GM23338 (cell line): Measurements from ENCODE around the gene PCDH1. TPM values are rescaled to one million over a fixed set of nuclear protein-coding genes. Genes with fewer than 3 reads are reported as not detected.

Experiments
- ATAC-seq: fragments of 200-7000 bp; cut with Tn5 transposase; 3 replicates; pipeline ENCODE4 v1.9.1; 2020
- DNase-seq: peaks from one replicate; pipeline ENCODE4 v3.0.0-alpha.2; 2015; ENCODE audit warnings: low spot score
- H2AFZ ChIP-seq: fragments of 200-600 bp; sonication (generic); 2 replicates; pipeline ENCODE4 v1.8.0; 2016; ENCODE audit warnings: antibody characterized with exemption, mild to moderate bottlenecking, moderate library complexity
- H3F3A ChIP-seq: fragments of 200-600 bp; sonication (generic); replicated peaks from 2 replicates; pipeline ENCODE4 v1.8.0; 2017; ENCODE audit warnings: antibody characterized with exemption, mixed run types, low read depth
- H3K27ac ChIP-seq: fragments of 200-600 bp; sonication (generic); 2 replicates; pipeline ENCODE4 v1.6.1; 2016; ENCODE audit warnings: low read depth
- H3K27me3 ChIP-seq: fragments of 200-600 bp; sonication (generic); 2 replicates; pipeline ENCODE4 v1.8.0; 2016; ENCODE audit warnings: mild to moderate bottlenecking, mixed run types, moderate library complexity; ENCODE audit not compliant: insufficient read depth
- H3K36me3 ChIP-seq: fragments of 200-600 bp; sonication (generic); 2 replicates; pipeline ENCODE4 v1.8.0; 2016; ENCODE audit warnings: mild to moderate bottlenecking; ENCODE audit not compliant: insufficient read depth
- H3K4me1 ChIP-seq: fragments of 200-600 bp; sonication (generic); 2 replicates; pipeline ENCODE4 v1.8.0; 2016; ENCODE audit warnings: mild to moderate bottlenecking, moderate library complexity; ENCODE audit not compliant: insufficient read depth
- H3K4me2 ChIP-seq: fragments of 200-600 bp; sonication (generic); 2 replicates; pipeline ENCODE4 v1.7.1; 2017; ENCODE audit warnings: mixed run types
- H3K4me3 ChIP-seq: fragments of 200-600 bp; sonication (generic); 2 replicates; pipeline ENCODE4 v1.6.1; 2016; ENCODE audit warnings: mixed run types
- H3K79me2 ChIP-seq: fragments of 200-600 bp; sonication (generic); replicated peaks from 2 replicates; pipeline ENCODE4 v1.8.0; 2017; ENCODE audit warnings: mild to moderate bottlenecking; ENCODE audit not compliant: insufficient read depth
- H3K9me2 ChIP-seq: fragments of 200-600 bp; sonication (generic); 2 replicates; pipeline ENCODE4 v1.8.0; 2017; ENCODE audit not compliant: insufficient read depth
- H4K20me1 ChIP-seq: fragments of 200-600 bp; sonication (generic); replicated peaks from 2 replicates; pipeline ENCODE4 v1.8.0; 2017; ENCODE audit warnings: mild to moderate bottlenecking; ENCODE audit not compliant: insufficient read depth
- H3K27ac Mint-ChIP-seq: 2 replicates; pipeline ENCODE4 v1.8.0; 2020; ENCODE audit warnings: inconsistent platforms, mild to moderate bottlenecking, moderate library complexity, mixed read lengths
- H3K27me3 Mint-ChIP-seq: 3 replicates; pipeline ENCODE4 v1.8.0; 2022; ENCODE audit warnings: low read depth, mild to moderate bottlenecking, moderate library complexity, mixed read lengths, inconsistent platforms; ENCODE audit not compliant: insufficient read depth, poor library complexity
- H3K36me3 Mint-ChIP-seq: 3 replicates; pipeline ENCODE4 v1.8.0; 2021; ENCODE audit warnings: low read depth, mild to moderate bottlenecking, inconsistent platforms, moderate library complexity, mixed read lengths
- H3K4me1 Mint-ChIP-seq: 3 replicates; pipeline ENCODE4 v1.8.0; 2020; ENCODE audit warnings: mild to moderate bottlenecking, inconsistent platforms, mixed read lengths
- H3K4me3 Mint-ChIP-seq: 3 replicates; pipeline ENCODE4 v1.8.0; 2021; ENCODE audit warnings: moderate library complexity, mild to moderate bottlenecking, inconsistent platforms, mixed read lengths
- H3K9me3 Mint-ChIP-seq: 3 replicates; pipeline ENCODE4 v1.8.0; 2020; ENCODE audit warnings: moderate library complexity, mild to moderate bottlenecking, inconsistent platforms, mixed read lengths
- CREB1 ChIP-seq: fragments of 250-450 bp; sonication (Bioruptor Pico); IDR thresholded peaks from 2 replicates; pipeline ENCODE4 v1.5.0; 2020; ENCODE audit warnings: low read depth, mild to moderate bottlenecking, moderate library complexity
- CTCF ChIP-seq, 2 experiments: fragments of 200-600 bp in 1 of 2; sonication (generic) in 1 of 2; conservative IDR thresholded peaks; 2 replicates each; pipeline versions ENCODE4 v1.5.1 to v1.6.1; 2016 to 2017; ENCODE audit warnings: antibody characterized with exemption in 2 of 2, low read depth in 2 of 2, mild to moderate bottlenecking in 2 of 2, moderate library complexity in 1 of 2
- ETS1 ChIP-seq: IDR thresholded peaks from 2 replicates; pipeline ENCODE4 v1.6.1; 2016; ENCODE audit warnings: antibody characterized with exemption
- EZH2phosphoT487 ChIP-seq: fragments of 200-600 bp; sonication (generic); IDR thresholded peaks from one replicate; pipeline ENCODE4 v1.8.1; 2018; ENCODE audit warnings: antibody characterized with exemption; ENCODE audit not compliant: unreplicated experiment
- POLR2AphosphoS5 ChIP-seq: IDR thresholded peaks from 2 replicates; pipeline ENCODE4 v1.6.1; 2016; ENCODE audit warnings: antibody characterized with exemption, low read depth
- REST ChIP-seq: IDR thresholded peaks from one replicate; pipeline ENCODE4 v1.6.1; 2018; ENCODE audit warnings: antibody characterized with exemption; ENCODE audit not compliant: unreplicated experiment
- STAT1 ChIP-seq: IDR thresholded peaks from one replicate; pipeline ENCODE4 v1.6.1; 2016; ENCODE audit warnings: antibody characterized with exemption; ENCODE audit not compliant: unreplicated experiment
- ZNF331 ChIP-seq: fragments of 250-450 bp; sonication (Bioruptor Pico); IDR thresholded peaks from 2 replicates; pipeline ENCODE4 v1.5.0; 2020; ENCODE audit warnings: low read depth, mild to moderate bottlenecking, moderate library complexity
- ZNF462 ChIP-seq: fragments of 250-450 bp; sonication (Bioruptor Pico); IDR thresholded peaks from 2 replicates; pipeline ENCODE4 v1.5.0; 2020; ENCODE audit warnings: mild to moderate bottlenecking, moderate library complexity
- polyA plus RNA-seq: library from polyadenylated mRNA; unstranded; fragments of >200 nt; fragmentation: Nextera tagmentation; extraction: Ambion mirVana; gene quantifications from 2 replicates; pipeline ENCODE4 v1.2.1, GENCODE V29; 2016
- total RNA-seq: library from RNA; depleted of rRNA; stranded (reverse); fragments of >200 nt; shearing (Covaris generic); gene quantifications from 2 replicates; pipeline ENCODE4 v1.2.3, GENCODE V29; 2014

The PCDH1 gene
- total and polyA plus RNA-seq, 2 experiments from 2014 or later: 26.2 to 183 TPM

GRCh38 chr5:141807329-141807728, 70.9 kb downstream of the PCDH1 start:
- H3F3A ChIP-seq: peaks cover 14% of the 10 kb centered on the region; the same call in 1 of the 2 replicates
- no peak overlapping the region for H3K4me3 ChIP-seq
- no peaks in the 10 kb centered on the region for H3K9me2 ChIP-seq
- no peaks in the 10 kb centered on the region for H4K20me1 ChIP-seq
- H3K79me2 ChIP-seq: no peaks in the 10 kb centered on the region
- no peak for TF ChIP-seq CREB1 (CRISPR knock-in tag)
- TF ChIP-seq CTCF (conservative IDR thresholded peaks at IDR 0.05; ENCODE audit: low read depth in 2 of 2): no peak
- no peak for TF ChIP-seq EZH2phosphoT487
- no peak for TF ChIP-seq REST
- TF ChIP-seq POLR2AphosphoS5: no peak
- TF ChIP-seq ZNF331: no peak
- no peak for TF ChIP-seq ZNF462 (CRISPR knock-in tag)
- no peak for TF ChIP-seq STAT1
- TF ChIP-seq ETS1: no peak
- H3K9me3 Mint-ChIP-seq: no peaks in the 10 kb centered on the region
- peak overlapping the region; percentile 69 for H3K4me2 ChIP-seq
- H3K36me3 Mint-ChIP-seq: no peaks in the 10 kb centered on the region
- no peak overlapping the region; the same call in 2 of the 3 replicates for H3K4me3 Mint-ChIP-seq
- H3K27ac Mint-ChIP-seq: no peak overlapping the region; the same call in 1 of the 2 replicates
- H3K27me3 ChIP-seq: no peaks in the 10 kb centered on the region
- peaks cover 83% of the 10 kb centered on the region for H3K4me1 Mint-ChIP-seq
- 0 out of 2 replicates have a peak overlapping the region, but pooled peaks have one; percentile 74 for H3K27ac ChIP-seq
- peaks cover 82% of the 10 kb centered on the region for H3K4me1 ChIP-seq
- DNase-seq: no peak
- no peak overlapping the region for H2AFZ ChIP-seq
- peaks cover 17% of the 10 kb centered on the region for H3K27me3 Mint-ChIP-seq
- H3K36me3 ChIP-seq: no peaks in the 10 kb centered on the region
- no peak for ATAC-seq
